ENCODE data around the gene TYW5. TPM values are rescaled to one million over a fixed set of nuclear protein-coding genes. Genes with fewer than 3 reads are reported as not detected.

The TYW5 gene
- total RNA-seq, 4 donors from 2014 or later = 4.9 to 27.1 (median 11.4) TPM

DNA sequence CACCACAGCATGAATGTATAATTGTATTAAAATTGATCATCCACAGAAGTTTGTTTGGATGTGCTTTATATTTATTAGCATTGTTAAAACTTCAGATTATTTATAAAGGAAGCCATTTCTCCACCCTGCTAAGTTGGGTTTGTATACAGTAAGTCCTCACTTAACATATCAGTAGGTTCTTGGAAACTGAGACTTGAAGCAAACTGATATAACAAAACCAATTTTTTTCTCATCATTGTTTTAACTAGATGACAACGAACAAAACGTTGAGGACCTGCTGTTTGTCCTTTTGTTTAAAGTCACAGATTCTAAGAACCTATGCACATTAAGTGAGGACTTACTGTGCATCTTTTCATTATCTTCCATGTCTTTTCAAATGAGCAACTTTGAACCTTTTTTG is 27.1 kb downstream of the TYW5 start:
- 9 to 41% methylated on average over 2 of the region's 2 CpGs for WGBS, 2 donors (ENCODE audit: low coverage in 1 of 2)

DNA sequence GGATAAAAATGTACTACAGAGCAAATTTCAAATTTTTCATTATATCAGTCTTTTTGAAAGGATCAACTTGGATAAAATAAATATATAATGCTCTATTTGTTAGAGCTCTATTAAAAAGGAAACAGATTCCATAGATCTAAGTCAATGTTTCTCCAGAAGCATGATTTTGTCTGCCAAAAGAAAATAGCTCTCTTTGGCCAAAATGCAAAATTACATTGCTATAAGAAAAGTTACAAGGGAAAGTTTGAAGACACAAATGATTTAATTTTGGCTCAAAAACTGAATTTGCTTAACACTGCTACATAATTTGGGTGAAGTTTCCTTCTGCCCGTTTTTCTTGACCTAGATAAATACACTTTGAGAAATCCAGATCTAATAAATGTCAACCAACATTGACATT is 28.5 kb downstream of the TYW5 start:
- no peaks in the 10 kb centered on the region for H3K9me3 ChIP-seq
- H3K4me3 ChIP-seq = no peak overlapping the region
- H3K36me3 ChIP-seq = peaks cover 0 to 23% (median 0%) of the 10 kb centered on the region in 4 donors
- 64 to 67% methylated on average over 1 of the region's 1 CpG for WGBS, 2 donors (ENCODE audit: low coverage in 1 of 2)
- intact Hi-C loops (cut with DNase I; ENCODE audit: low total_unique reads) = no loop called here
- peaks cover 0 to 4% (median 0%) of the 10 kb centered on the region in 4 donors for H3K4me1 ChIP-seq
- DNase-seq = no peak
- H3K27ac ChIP-seq = no peak overlapping the region
- H3K27me3 ChIP-seq = no peaks in the 10 kb centered on the region
- in situ Hi-C loops (cut with MboI; ENCODE audit: low pct_ligation_motif_present in 1 of 4, low pct_unique_long_range_greater_than_20kb in 1 of 4, low sequenced_read_pairs in 3 of 4) = no loop called here
- TF ChIP-seq POLR2A (IDR thresholded peaks at IDR 0.05) (no peak), POLR2AphosphoS5 (IDR thresholded peaks at IDR 0.05) (no peak), EP300 (IDR thresholded peaks at IDR 0.05; ENCODE audit: low read depth) (no peak)
- TF ChIP-seq, protein P1, sequence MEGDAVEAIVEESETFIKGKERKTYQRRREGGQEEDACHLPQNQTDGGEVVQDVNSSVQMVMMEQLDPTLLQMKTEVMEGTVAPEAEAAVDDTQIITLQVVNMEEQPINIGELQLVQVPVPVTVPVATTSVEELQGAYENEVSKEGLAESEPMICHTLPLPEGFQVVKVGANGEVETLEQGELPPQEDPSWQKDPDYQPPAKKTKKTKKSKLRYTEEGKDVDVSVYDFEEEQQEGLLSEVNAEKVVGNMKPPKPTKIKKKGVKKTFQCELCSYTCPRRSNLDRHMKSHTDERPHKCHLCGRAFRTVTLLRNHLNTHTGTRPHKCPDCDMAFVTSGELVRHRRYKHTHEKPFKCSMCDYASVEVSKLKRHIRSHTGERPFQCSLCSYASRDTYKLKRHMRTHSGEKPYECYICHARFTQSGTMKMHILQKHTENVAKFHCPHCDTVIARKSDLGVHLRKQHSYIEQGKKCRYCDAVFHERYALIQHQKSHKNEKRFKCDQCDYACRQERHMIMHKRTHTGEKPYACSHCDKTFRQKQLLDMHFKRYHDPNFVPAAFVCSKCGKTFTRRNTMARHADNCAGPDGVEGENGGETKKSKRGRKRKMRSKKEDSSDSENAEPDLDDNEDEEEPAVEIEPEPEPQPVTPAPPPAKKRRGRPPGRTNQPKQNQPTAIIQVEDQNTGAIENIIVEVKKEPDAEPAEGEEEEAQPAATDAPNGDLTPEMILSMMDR (IDR thresholded peaks at IDR 0.05) = no peak

More for the DNA sequence above, 27.1 kb downstream of the TYW5 start:
- no peak for TF ChIP-seq POLR2A (IDR thresholded peaks at IDR 0.05)
- TF ChIP-seq, protein P1 (IDR thresholded peaks at IDR 0.05) = no peak
- Histone ChIP-seq H3K27ac (no peak overlapping the region), H3K9me3 (no peaks in the 10 kb centered on the region), H3K4me1 (peaks cover 0 to 4% (median 0%) of the 10 kb centered on the region in 4 donors), H3K4me3 (no peak overlapping the region), H3K36me3 (peaks cover 0 to 35% (median 6%) of the 10 kb centered on the region in 4 donors), H3K27me3 (no peaks in the 10 kb centered on the region)
- intact Hi-C loops (cut with DNase I; ENCODE audit: low total_unique reads) (no loop called here), in situ Hi-C loops (cut with MboI; ENCODE audit: low pct_ligation_motif_present in 1 of 4, low pct_unique_long_range_greater_than_20kb in 1 of 4, low sequenced_read_pairs in 3 of 4) (no loop called here)
- DNase-seq = no peak

DNA sequence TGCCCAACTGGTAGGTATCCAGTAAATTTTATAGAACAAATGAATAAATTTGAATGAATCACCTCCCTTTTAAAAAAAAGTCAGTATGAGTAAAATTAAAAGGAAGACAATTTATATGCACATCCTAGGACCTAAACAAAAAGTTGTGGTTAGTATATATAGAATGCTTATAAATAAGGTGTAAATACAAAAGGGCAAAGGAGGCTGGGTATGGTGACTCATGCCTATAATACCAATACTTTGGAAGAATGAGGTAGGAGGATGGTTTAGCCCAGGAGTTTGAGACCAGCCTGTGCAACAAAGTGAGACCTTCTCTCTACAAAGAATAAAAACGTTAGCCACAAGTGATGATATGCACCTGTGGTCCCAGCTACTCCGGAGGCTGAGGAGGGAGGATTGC is 31.4 kb downstream of the TYW5 start:
- Histone ChIP-seq H3K27ac (no peak overlapping the region), H3K4me3 (no peak overlapping the region), H3K27me3 (no peaks in the 10 kb centered on the region), H3K4me1 (peaks cover 0 to 4% (median 0%) of the 10 kb centered on the region in 4 donors), H3K9me3 (no peaks in the 10 kb centered on the region), H3K36me3 (peaks cover 0 to 16% (median 0%) of the 10 kb centered on the region in 4 donors)
- intact Hi-C loops (cut with DNase I; ENCODE audit: low total_unique reads) = no loop called here
- TF ChIP-seq POLR2AphosphoS5 (IDR thresholded peaks at IDR 0.05) = no peak
- no peak for TF ChIP-seq EP300 (IDR thresholded peaks at IDR 0.05; ENCODE audit: low read depth)
- TF ChIP-seq POLR2A (IDR thresholded peaks at IDR 0.05) = no peak
- TF ChIP-seq, protein P1 (IDR thresholded peaks at IDR 0.05) = no peak
- in situ Hi-C loops (cut with MboI; ENCODE audit: low pct_ligation_motif_present in 1 of 4, low pct_unique_long_range_greater_than_20kb in 1 of 4, low sequenced_read_pairs in 3 of 4) = no loop called here
- DNase-seq = no peak
- 67 to 68% methylated on average over 2 of the region's 2 CpGs for WGBS, 2 donors (ENCODE audit: low coverage in 1 of 2)

DNA sequence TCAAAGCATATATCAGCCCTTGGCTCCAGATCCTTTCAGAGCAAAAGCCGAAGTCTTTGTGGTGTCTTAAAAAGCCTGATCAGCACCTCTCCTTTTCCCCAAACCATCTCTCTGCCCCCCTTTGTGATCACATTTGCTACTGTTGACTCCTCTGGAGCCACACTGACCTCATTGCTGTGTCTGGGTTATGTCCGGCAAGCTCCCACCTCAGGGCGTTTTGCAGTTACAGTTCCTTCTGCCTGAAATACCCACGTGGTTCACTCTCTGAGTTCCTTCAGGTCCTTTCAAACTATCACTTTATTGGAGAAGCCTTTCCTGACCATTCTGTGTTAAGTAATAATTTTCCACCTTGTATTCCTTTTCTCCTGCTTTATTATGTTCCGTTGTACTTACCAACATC is 32.4 kb downstream of the TYW5 start:
- Histone ChIP-seq H3K36me3 (peaks cover 0 to 22% (median 0%) of the 10 kb centered on the region in 4 donors), H3K9me3 (no peaks in the 10 kb centered on the region), H3K27me3 (no peaks in the 10 kb centered on the region), H3K4me1 (peaks cover 0 to 4% (median 0%) of the 10 kb centered on the region in 4 donors), H3K27ac (no peak overlapping the region), H3K4me3 (no peak overlapping the region)
- intact Hi-C loops (cut with DNase I; ENCODE audit: low total_unique reads) (no loop called here), in situ Hi-C loops (cut with MboI; ENCODE audit: low pct_ligation_motif_present in 1 of 4, low pct_unique_long_range_greater_than_20kb in 1 of 4, low sequenced_read_pairs in 3 of 4) (no loop called here)
- no peak for DNase-seq
- TF ChIP-seq POLR2A (IDR thresholded peaks at IDR 0.05) = no peak
- TF ChIP-seq, protein P1 (IDR thresholded peaks at IDR 0.05) = no peak
- TF ChIP-seq POLR2AphosphoS5 (IDR thresholded peaks at IDR 0.05) = no peak
- TF ChIP-seq EP300 (IDR thresholded peaks at IDR 0.05; ENCODE audit: low read depth) = no peak
- WGBS, 2 donors (ENCODE audit: low coverage in 1 of 2) = 47 to 72% methylated on average over 5 of the region's 5 CpGs
